ENCODE data around the gene HPCAL1. TPM values are rescaled to one million over a fixed set of nuclear protein-coding genes. Genes with fewer than 3 reads are reported as not detected.

Gene HPCAL1
- total and polyA plus RNA-seq, 2 experiments from 2014 or later, result 8.3 to 25.4 TPM

DNA sequence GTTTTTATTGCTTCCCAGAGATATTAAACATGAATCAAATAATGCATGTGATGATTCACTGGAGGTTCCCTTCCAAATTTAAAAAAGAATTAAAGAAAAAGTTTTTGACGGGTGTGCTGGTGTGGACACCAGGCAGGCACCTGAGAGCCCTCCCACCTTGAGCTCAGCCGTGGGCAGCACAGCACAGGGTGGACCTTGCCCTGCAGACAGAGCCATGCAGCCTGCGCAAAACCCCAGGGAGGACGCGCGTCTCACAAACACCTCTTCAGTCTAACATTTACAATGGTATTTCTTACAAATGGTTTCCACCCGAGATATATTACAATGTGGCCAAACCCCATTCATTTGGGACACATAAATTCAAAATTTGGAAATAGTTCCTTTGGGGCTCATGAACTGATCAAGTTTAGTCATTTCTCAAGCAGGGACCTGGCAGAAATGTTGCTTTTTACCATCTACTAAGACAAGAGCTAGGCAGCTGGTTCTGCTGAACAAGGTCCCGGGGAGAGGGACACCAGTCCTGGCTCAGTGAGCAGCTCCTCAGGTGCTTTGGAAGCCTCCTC, 100.0 kb downstream of the HPCAL1 start:
- Histone ChIP-seq H3K4me3 (no peak overlapping the region), H3K27me3 (ENCODE audit: insufficient read depth) (no peaks in the 10 kb centered on the region), H3K4me2 (no peak overlapping the region), H3F3A (replicated peaks; ENCODE audit: low read depth) (no peaks in the 10 kb centered on the region), H3K27ac (ENCODE audit: low read depth) (no peak overlapping the region), H3K9me2 (ENCODE audit: insufficient read depth) (no peaks in the 10 kb centered on the region), H3K36me3 (ENCODE audit: insufficient read depth) (no peaks in the 10 kb centered on the region), H4K20me1 (replicated peaks; ENCODE audit: insufficient read depth) (no peaks in the 10 kb centered on the region), H2AFZ (no peak overlapping the region), H3K79me2 (replicated peaks; ENCODE audit: insufficient read depth) (no peaks in the 10 kb centered on the region), H3K4me1 (ENCODE audit: insufficient read depth) (no peaks in the 10 kb centered on the region)
- Mint-ChIP-seq H3K36me3 (ENCODE audit: low read depth) (peaks cover 14% of the 10 kb centered on the region), H3K27me3 (ENCODE audit: insufficient read depth, low read depth, poor library complexity) (peaks cover 10% of the 10 kb centered on the region), H3K4me3 (no peak overlapping the region), H3K27ac (no peak overlapping the region), H3K9me3 (peaks cover 9% of the 10 kb centered on the region; the same call in 2 of the 3 replicates), H3K4me1 (peaks cover 4% of the 10 kb centered on the region; the same call in 2 of the 3 replicates)
- no peak for ATAC-seq
- DNase-seq (ENCODE audit: low spot score), result no peak
- TF ChIP-seq STAT1 (IDR thresholded peaks at IDR 0.05; ENCODE audit: unreplicated experiment) (no peak), POLR2AphosphoS5 (IDR thresholded peaks at IDR 0.05; ENCODE audit: low read depth) (no peak), ZNF114 (CRISPR knock-in tag; IDR thresholded peaks at IDR 0.05) (no peak), NANOG (IDR thresholded peaks at IDR 0.05; ENCODE audit: borderline replicate concordance) (no peak), CREB1 (CRISPR knock-in tag; IDR thresholded peaks at IDR 0.05; ENCODE audit: low read depth) (no peak), EZH2phosphoT487 (IDR thresholded peaks at IDR 0.05; ENCODE audit: unreplicated experiment) (no peak), JUNB (IDR thresholded peaks at IDR 0.05; ENCODE audit: unreplicated experiment) (no peak), ZNF331 (CRISPR knock-in tag; IDR thresholded peaks at IDR 0.05; ENCODE audit: low read depth) (no peak), EZH2 (IDR thresholded peaks at IDR 0.05; ENCODE audit: low read depth, unreplicated experiment) (no peak)
- TF ChIP-seq, protein P1, sequence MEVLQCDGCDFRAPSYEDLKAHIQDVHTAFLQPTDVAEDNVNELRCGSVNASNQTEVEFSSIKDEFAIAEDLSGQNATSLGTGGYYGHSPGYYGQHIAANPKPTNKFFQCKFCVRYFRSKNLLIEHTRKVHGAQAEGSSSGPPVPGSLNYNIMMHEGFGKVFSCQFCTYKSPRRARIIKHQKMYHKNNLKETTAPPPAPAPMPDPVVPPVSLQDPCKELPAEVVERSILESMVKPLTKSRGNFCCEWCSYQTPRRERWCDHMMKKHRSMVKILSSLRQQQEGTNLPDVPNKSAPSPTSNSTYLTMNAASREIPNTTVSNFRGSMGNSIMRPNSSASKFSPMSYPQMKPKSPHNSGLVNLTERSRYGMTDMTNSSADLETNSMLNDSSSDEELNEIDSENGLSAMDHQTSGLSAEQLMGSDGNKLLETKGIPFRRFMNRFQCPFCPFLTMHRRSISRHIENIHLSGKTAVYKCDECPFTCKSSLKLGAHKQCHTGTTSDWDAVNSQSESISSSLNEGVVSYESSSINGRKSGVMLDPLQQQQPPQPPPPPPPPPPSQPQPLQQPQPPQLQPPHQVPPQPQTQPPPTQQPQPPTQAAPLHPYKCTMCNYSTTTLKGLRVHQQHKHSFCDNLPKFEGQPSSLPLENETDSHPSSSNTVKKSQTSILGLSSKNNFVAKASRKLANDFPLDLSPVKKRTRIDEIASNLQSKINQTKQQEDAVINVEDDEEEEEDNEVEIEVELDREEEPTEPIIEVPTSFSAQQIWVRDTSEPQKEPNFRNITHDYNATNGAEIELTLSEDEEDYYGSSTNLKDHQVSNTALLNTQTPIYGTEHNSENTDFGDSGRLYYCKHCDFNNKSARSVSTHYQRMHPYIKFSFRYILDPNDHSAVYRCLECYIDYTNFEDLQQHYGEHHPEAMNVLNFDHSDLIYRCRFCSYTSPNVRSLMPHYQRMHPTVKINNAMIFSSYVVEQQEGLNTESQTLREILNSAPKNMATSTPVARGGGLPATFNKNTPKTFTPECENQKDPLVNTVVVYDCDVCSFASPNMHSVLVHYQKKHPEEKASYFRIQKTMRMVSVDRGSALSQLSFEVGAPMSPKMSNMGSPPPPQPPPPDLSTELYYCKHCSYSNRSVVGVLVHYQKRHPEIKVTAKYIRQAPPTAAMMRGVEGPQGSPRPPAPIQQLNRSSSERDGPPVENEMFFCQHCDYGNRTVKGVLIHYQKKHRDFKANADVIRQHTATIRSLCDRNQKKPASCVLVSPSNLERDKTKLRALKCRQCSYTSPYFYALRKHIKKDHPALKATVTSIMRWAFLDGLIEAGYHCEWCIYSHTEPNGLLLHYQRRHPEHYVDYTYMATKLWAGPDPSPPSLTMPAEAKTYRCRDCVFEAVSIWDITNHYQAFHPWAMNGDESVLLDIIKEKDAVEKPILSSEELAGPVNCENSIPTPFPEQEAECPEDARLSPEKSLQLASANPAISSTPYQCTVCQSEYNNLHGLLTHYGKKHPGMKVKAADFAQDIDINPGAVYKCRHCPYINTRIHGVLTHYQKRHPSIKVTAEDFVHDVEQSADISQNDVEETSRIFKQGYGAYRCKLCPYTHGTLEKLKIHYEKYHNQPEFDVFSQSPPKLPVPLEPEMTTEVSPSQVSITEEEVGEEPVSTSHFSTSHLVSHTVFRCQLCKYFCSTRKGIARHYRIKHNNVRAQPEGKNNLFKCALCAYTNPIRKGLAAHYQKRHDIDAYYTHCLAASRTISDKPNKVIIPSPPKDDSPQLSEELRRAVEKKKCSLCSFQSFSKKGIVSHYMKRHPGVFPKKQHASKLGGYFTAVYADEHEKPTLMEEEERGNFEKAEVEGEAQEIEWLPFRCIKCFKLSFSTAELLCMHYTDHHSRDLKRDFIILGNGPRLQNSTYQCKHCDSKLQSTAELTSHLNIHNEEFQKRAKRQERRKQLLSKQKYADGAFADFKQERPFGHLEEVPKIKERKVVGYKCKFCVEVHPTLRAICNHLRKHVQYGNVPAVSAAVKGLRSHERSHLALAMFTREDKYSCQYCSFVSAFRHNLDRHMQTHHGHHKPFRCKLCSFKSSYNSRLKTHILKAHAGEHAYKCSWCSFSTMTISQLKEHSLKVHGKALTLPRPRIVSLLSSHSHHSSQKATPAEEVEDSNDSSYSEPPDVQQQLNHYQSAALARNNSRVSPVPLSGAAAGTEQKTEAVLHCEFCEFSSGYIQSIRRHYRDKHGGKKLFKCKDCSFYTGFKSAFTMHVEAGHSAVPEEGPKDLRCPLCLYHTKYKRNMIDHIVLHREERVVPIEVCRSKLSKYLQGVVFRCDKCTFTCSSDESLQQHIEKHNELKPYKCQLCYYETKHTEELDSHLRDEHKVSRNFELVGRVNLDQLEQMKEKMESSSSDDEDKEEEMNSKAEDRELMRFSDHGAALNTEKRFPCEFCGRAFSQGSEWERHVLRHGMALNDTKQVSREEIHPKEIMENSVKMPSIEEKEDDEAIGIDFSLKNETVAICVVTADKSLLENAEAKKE (CRISPR knock-in tag; IDR thresholded peaks at IDR 0.05), result no peak
- TF ChIP-seq, protein P2, sequence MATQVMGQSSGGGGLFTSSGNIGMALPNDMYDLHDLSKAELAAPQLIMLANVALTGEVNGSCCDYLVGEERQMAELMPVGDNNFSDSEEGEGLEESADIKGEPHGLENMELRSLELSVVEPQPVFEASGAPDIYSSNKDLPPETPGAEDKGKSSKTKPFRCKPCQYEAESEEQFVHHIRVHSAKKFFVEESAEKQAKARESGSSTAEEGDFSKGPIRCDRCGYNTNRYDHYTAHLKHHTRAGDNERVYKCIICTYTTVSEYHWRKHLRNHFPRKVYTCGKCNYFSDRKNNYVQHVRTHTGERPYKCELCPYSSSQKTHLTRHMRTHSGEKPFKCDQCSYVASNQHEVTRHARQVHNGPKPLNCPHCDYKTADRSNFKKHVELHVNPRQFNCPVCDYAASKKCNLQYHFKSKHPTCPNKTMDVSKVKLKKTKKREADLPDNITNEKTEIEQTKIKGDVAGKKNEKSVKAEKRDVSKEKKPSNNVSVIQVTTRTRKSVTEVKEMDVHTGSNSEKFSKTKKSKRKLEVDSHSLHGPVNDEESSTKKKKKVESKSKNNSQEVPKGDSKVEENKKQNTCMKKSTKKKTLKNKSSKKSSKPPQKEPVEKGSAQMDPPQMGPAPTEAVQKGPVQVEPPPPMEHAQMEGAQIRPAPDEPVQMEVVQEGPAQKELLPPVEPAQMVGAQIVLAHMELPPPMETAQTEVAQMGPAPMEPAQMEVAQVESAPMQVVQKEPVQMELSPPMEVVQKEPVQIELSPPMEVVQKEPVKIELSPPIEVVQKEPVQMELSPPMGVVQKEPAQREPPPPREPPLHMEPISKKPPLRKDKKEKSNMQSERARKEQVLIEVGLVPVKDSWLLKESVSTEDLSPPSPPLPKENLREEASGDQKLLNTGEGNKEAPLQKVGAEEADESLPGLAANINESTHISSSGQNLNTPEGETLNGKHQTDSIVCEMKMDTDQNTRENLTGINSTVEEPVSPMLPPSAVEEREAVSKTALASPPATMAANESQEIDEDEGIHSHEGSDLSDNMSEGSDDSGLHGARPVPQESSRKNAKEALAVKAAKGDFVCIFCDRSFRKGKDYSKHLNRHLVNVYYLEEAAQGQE (IDR thresholded peaks at IDR 0.05; ENCODE audit: unreplicated experiment), result no peak
- TF ChIP-seq, protein P3, sequence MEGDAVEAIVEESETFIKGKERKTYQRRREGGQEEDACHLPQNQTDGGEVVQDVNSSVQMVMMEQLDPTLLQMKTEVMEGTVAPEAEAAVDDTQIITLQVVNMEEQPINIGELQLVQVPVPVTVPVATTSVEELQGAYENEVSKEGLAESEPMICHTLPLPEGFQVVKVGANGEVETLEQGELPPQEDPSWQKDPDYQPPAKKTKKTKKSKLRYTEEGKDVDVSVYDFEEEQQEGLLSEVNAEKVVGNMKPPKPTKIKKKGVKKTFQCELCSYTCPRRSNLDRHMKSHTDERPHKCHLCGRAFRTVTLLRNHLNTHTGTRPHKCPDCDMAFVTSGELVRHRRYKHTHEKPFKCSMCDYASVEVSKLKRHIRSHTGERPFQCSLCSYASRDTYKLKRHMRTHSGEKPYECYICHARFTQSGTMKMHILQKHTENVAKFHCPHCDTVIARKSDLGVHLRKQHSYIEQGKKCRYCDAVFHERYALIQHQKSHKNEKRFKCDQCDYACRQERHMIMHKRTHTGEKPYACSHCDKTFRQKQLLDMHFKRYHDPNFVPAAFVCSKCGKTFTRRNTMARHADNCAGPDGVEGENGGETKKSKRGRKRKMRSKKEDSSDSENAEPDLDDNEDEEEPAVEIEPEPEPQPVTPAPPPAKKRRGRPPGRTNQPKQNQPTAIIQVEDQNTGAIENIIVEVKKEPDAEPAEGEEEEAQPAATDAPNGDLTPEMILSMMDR (conservative IDR thresholded peaks at IDR 0.05; ENCODE audit: low read depth in 2 of 2), result no peak
- TF ChIP-seq, protein P4, sequence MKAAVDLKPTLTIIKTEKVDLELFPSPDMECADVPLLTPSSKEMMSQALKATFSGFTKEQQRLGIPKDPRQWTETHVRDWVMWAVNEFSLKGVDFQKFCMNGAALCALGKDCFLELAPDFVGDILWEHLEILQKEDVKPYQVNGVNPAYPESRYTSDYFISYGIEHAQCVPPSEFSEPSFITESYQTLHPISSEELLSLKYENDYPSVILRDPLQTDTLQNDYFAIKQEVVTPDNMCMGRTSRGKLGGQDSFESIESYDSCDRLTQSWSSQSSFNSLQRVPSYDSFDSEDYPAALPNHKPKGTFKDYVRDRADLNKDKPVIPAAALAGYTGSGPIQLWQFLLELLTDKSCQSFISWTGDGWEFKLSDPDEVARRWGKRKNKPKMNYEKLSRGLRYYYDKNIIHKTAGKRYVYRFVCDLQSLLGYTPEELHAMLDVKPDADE (IDR thresholded peaks at IDR 0.05), result no peak

Data from GM23338 (cell line).